Activated T-helper 1 cell treated with anti-CD3 and anti-CD28 coated beads, Interleukin-12 subunit alpha, Interleukin-12 subunit beta, Interleukin-2, Interleukin-4 antibody, amounts not matched to agents 30 ng/mL and 10 ng/mL and 1 ng/mL, durations not matched to agents 14 hours and 24 hours and 36 hours (primary cell): ENCODE measurements around the gene ZNF611. TPM values are rescaled to one million over a fixed set of nuclear protein-coding genes. Genes with fewer than 3 reads are reported as not detected.
"Not testable (repeated sequence)": the region's sequence is repeated elsewhere in the genome, so short reads cannot be mapped to it uniquely, and the experiment has no call there.

Experiments
- DNase-seq: peaks from one replicate; pipeline ENCODE4 v3.0.0; 2021; ENCODE audit warnings: low spot score
- H3K27ac Mint-ChIP-seq: one replicate; pipeline ENCODE4 v1.8.0; 2021; ENCODE audit warnings: mild to moderate bottlenecking, mixed read lengths
- H3K27me3 Mint-ChIP-seq: one replicate; pipeline ENCODE4 v1.8.0; 2022; ENCODE audit warnings: mild to moderate bottlenecking, moderate library complexity, mixed read lengths; ENCODE audit not compliant: insufficient read depth
- H3K36me3 Mint-ChIP-seq: one replicate; pipeline ENCODE4 v1.8.0; 2021; ENCODE audit warnings: low read depth, mixed read lengths
- H3K4me1 Mint-ChIP-seq: one replicate; pipeline ENCODE4 v1.8.0; 2021; ENCODE audit warnings: low read depth, mixed read lengths
- H3K4me3 Mint-ChIP-seq: one replicate; pipeline ENCODE4 v1.8.0; 2021; ENCODE audit warnings: mild to moderate bottlenecking, moderate library complexity, mixed read lengths
- H3K9me3 Mint-ChIP-seq: one replicate; pipeline ENCODE4 v1.8.0; 2021; ENCODE audit warnings: mixed read lengths
- intact Hi-C: fragments of 100-400 bp; cut with micrococcal nuclease; formaldehyde crosslinking; loops from one replicate; pipeline ENCODE4 v1.15.1; 2024
- total RNA-seq: library from RNA; stranded (reverse); gene quantifications from 2 replicates; pipeline ENCODE4 v1.2.3, GENCODE V29; 2022

ZNF611 gene
- 17.0 and 21.0 TPM in 2 replicates for total RNA-seq

DNA sequence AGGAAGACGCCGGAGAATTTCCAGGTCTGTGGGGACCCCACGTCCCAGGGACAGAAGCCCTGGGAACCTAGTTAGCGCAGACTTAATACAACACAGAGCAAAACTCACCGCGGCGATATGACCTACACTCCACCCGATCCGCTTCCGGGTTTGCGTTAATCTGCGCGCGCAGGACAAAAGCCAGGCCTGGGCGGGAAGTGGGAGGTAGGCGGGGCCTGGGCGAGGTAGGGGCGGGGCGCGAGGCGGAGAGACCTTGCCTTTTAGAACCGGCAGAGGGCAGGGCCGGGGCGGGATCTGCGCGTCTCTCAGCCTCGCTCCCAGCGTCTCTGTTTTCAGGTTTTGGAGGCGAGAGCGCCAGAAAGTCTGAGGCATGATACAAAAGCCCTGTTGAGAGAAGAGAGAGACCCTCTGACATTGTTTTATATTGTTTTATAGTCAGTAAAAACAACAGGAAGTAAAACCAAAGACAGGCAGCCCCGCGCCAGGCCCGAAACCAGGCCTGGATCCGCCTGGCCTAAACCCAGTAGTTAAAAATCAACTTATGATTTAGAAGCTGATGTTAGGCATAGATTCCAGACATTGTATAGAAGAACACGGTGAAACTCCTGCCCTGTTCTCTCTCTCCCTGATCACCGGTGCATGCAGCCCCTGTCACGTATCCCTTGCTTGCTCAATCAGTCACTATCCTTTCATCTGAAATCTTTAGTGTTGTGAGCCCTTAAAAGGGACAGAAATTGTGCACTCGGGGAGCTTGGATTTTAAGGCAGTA, at the start of gene ZNF611:
Gene ZNF611 (minus strand): TSS at position 152 of the 769 bp plus-strand sequence. CDS start 19,150 bp downstream, outside the sequence.
- Mint-ChIP-seq H3K27me3 (no peaks in the 10 kb centered on the region), H3K9me3 (peaks cover 11% of the 10 kb centered on the region), H3K36me3 (peaks cover 13% of the 10 kb centered on the region), H3K4me3 (peak within 1 kb of the TSS; percentile 91), H3K4me1 (peaks cover 27% of the 10 kb centered on the region), H3K27ac (peak within 1 kb of the TSS; percentile 92)
- intact Hi-C loops = loop anchor here (1.0 to 5.0 kb wide), 15 partner anchors 45 to 786 kb away; partner anchors contain the start of genes ZNF160, ZNF320, ZNF468 and ZNF600
- peak; percentile 97 for DNase-seq

DNA sequence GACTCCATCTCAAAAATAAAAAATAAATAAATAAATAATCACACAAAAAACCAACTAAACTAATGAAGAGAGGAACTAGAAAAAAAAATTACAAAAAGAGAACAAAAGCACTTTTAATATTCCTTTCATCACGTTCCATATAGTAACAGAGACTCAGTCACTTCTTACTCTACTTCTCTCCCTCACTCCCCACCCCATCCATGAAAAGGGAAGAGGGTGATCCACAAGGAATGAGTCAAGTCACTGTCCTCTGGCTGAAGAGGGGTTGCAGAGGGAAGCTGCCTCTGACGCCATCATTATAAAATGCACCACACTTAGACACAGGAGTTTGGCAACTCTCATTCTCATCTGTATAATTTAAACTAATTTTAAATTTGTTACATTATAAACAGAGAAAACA, 48.0 kb upstream of the ZNF611 start:
- H3K4me1 Mint-ChIP-seq = peaks cover 47% of the 10 kb centered on the region
- intact Hi-C loops, H3K27me3 Mint-ChIP-seq, H3K27ac Mint-ChIP-seq, H3K4me3 Mint-ChIP-seq, DNase-seq: not testable (repeated sequence)
- H3K9me3 Mint-ChIP-seq = peaks cover 40% of the 10 kb centered on the region
- peaks cover 65% of the 10 kb centered on the region for H3K36me3 Mint-ChIP-seq

DNA sequence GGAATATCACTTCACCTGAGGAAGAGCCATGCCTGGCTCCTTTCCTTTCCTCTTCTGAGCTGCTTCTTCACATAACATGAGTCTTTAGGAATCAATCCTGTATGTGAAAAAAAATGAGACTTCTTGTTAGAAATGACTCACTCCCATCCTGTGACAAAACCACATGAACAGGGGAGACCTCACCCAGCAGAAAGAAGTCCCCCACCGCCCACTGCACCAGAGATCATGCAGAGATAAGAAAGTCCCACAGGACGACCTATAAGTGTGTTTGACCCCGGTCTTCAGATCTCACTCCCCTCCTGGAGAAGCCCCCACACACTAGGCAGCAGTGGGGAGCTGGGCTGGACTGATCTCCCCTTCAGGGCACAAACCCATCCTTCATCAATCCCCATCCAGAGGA, 44.0 kb upstream of the ZNF611 start:
- peak overlapping the region; percentile 59 for H3K27ac Mint-ChIP-seq
- H3K4me3 Mint-ChIP-seq = peak overlapping the region; percentile 8

DNA sequence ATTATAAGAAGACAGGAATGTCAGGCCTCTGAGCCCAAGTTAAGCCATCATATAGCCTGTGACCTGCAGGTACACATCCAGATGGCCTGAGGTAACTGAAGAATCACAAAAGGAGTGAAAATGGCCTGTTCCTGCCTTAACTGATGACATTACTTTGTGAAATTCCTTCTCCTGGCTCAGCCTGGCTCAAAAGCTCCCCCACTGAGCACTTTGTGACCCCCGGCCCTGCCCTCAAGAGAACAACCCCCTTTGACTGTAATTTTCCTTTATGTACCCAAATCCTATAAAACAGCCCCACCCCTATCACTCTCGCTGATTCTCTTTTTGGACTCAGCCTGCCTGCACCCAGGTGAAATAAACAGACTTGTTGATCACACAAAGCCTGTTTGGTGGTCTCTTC, 21.6 kb upstream of the ZNF611 start:
- H3K36me3 Mint-ChIP-seq, DNase-seq, intact Hi-C loops, H3K4me3 Mint-ChIP-seq, H3K27me3 Mint-ChIP-seq, H3K27ac Mint-ChIP-seq, H3K4me1 Mint-ChIP-seq: not testable (repeated sequence)
- H3K9me3 Mint-ChIP-seq = peaks cover 60% of the 10 kb centered on the region

More for the DNA sequence above, 44.0 kb upstream of the ZNF611 start:
- Mint-ChIP-seq H3K36me3 (peaks cover 74% of the 10 kb centered on the region), H3K4me1 (peaks cover 23% of the 10 kb centered on the region), H3K27me3 (no peaks in the 10 kb centered on the region), H3K9me3 (peaks cover 49% of the 10 kb centered on the region)
- DNase-seq = peak; percentile 28
- intact Hi-C loops = no loop called here

DNA sequence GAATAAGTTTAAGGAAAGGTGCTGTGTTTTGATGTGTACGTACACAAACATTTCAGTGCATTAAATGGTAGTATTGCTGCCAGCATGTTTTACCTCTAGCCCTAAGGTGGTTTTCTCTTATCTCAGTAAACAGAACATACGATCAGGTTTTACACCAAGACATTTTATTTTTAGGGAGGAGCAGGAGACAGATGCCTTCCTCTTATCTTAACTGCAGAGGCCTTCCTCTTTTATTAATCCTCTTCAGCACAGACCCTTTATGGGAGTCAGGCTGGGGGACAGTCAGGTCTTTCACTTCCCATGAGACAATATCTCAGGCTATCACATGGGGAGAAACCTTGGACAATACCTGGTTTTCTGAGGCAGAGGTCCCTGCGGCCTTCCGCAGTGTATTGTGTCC, 14.9 kb upstream of the ZNF611 start:
- Mint-ChIP-seq H3K4me1 (no peaks in the 10 kb centered on the region), H3K4me3 (no peak overlapping the region), H3K36me3 (no peaks in the 10 kb centered on the region), H3K27ac (no peak overlapping the region), H3K9me3 (peaks cover 35% of the 10 kb centered on the region), H3K27me3 (no peaks in the 10 kb centered on the region)
- intact Hi-C loops = no loop called here
- DNase-seq = no peak

DNA sequence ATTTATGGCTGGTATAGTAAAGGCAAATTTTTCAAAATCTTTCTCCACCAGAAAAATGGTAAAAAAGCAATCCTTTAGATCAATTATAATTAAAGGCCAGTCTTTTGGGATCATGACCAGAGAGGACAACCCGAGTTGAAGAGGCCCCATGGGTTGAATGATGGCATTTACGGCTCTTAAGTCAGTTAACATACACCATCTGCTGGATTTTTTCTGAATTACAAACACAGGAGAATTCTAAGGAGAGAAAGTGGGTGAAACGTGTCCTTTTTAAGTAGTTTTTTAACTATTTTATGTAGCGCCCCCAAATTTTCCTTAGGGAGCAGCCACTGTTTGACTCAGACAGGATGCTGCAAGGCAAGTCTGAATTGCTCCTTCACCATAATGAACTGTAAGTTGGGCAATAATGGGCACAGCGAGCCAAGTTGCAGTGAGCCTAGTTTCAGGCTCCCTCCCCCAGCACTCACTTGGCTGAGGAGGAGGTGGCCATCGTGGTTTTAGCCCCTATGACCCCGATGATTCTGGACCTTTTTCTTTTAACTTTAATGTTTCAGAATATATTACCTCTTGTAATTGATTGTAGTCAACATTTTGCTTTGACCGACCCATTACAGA, 13.6 kb upstream of the ZNF611 start:
- H3K36me3 Mint-ChIP-seq = no peaks in the 10 kb centered on the region
- no peak for DNase-seq
- H3K27ac Mint-ChIP-seq = no peak overlapping the region
- no peaks in the 10 kb centered on the region for H3K27me3 Mint-ChIP-seq
- intact Hi-C loops = loop anchor here (1.0 kb wide), 1 partner anchor 500 kb away; no protein-coding TSS in a partner anchor
- no peak overlapping the region for H3K4me3 Mint-ChIP-seq
- H3K9me3 Mint-ChIP-seq = peaks cover 29% of the 10 kb centered on the region
- no peaks in the 10 kb centered on the region for H3K4me1 Mint-ChIP-seq

DNA sequence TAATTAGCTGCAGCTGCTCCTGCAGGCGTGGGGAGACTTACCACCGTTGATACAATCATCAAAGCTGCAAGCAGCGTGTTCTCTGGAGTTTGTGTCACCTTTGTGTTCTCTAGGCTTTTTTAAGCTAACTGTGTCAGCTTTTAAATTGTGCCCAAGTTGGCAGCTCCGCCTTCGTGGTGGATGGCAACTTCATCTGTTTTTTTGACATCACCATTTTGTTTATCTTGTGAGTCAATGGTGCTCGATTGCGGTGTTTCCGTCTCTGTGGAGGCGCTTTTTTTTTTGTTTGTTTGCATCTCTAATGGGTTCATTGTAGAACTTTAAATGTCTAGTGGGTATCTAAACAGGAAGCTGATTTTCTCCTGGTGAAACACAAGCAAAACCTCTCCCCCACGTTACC, 11.1 kb upstream of the ZNF611 start:
- H3K27ac Mint-ChIP-seq, intact Hi-C loops, H3K36me3 Mint-ChIP-seq, DNase-seq, H3K4me3 Mint-ChIP-seq, H3K27me3 Mint-ChIP-seq: not testable (repeated sequence)
- peaks cover 15% of the 10 kb centered on the region for H3K4me1 Mint-ChIP-seq
- H3K9me3 Mint-ChIP-seq = peaks cover 31% of the 10 kb centered on the region

DNA sequence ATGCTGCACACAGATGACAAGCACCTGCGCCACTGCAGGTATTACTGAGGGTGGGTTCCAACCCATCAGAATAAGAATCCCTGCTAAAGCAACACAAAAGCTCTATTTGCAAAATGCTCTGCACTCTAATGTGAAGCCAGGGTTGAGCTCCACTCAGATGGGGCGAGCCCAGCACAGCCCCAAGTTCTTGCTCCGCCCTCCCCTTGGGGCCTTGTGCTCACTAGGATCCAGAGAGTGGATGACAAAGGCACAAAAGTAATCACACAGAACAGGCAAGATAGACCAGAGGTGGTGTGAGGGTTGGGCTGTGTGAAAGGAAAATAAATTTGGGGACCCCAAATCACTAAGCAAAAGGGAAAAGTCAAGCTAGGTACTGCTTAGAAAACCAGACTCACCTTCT, 8.2 kb upstream of the ZNF611 start:
- no peak overlapping the region for H3K27ac Mint-ChIP-seq
- H3K4me3 Mint-ChIP-seq = no peak overlapping the region
- intact Hi-C loops = no loop called here
- peaks cover 39% of the 10 kb centered on the region for H3K9me3 Mint-ChIP-seq
- peaks cover 15% of the 10 kb centered on the region for H3K4me1 Mint-ChIP-seq
- H3K27me3 Mint-ChIP-seq = no peaks in the 10 kb centered on the region
- DNase-seq = no peak
- H3K36me3 Mint-ChIP-seq = peaks cover 6% of the 10 kb centered on the region

DNA sequence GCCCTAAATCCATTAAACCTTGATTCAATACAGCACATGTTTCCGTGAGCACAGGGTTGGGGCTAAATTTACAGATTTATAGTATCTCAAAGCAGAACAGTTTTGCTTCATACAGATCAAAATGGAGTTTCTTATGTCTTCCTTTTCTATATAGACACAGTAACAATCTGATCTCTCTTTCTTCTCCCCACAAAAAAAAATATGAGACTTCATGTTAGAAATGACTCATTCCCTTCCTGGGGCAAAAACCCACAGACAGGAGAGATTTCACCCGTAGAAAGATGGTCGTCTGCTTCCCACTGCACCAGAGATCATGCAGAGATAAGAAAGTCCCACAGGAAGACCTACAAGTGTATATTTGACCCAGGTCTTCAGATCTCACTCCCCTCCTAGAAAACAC, 7.7 kb upstream of the ZNF611 start:
- intact Hi-C loops = no loop called here
- Mint-ChIP-seq H3K36me3 (peaks cover 6% of the 10 kb centered on the region), H3K27me3 (no peaks in the 10 kb centered on the region), H3K4me1 (peaks cover 15% of the 10 kb centered on the region), H3K9me3 (peaks cover 40% of the 10 kb centered on the region), H3K27ac (peak overlapping the region; percentile 72), H3K4me3 (peak overlapping the region; percentile 5)
- no peak for DNase-seq

DNA sequence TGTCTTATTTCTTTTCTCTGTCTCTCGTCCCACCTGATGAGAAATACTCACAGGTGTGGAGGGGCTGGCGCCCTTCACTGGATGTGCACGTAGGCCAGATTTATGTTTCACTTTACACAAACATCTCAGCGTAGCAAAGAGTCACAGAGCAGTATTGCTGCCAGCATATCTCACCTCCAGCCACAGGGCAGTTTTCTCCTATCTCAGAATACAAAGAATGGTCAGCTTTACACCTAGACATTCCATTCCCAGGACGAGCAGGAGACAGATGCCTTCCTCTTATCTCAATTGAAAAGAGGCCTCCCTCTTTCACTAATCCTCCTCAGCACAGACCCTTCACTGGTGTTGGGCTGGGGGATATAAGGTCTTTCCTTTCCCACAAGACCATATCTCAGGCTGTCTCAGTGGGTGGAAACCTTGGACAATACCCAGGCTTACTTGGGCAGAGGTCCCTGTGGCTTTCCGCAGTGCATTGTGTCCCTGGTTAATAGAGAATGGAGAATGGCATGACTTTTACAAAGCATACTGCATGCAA, 7.2 kb upstream of the ZNF611 start:
- Mint-ChIP-seq H3K27me3 (no peaks in the 10 kb centered on the region), H3K36me3 (peaks cover 6% of the 10 kb centered on the region), H3K4me1 (peaks cover 15% of the 10 kb centered on the region), H3K27ac (no peak overlapping the region), H3K9me3 (peaks cover 45% of the 10 kb centered on the region), H3K4me3 (no peak overlapping the region)
- intact Hi-C loops = no loop called here
- no peak for DNase-seq

DNA sequence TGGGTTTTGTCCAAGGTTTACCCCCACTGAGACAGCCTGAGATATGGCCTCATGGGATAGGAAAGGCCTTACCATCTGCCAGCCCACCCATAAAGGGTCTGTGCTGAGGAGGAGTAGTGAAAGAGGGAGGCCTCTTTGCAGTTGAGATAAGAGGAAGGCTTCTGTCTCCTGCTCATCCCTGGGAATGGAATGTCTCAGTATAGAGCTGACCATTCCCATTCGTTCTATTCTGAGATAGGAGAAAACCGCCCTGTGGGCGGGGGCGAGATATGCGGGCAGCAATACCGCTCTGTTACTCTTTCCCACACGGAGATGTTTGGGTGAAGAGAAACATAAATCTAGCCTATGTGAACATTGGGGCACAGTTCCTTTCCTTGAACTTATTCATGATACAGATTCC, 6.5 kb upstream of the ZNF611 start:
- intact Hi-C loops, H3K27ac Mint-ChIP-seq, H3K36me3 Mint-ChIP-seq, DNase-seq, H3K4me3 Mint-ChIP-seq, H3K27me3 Mint-ChIP-seq: not testable (repeated sequence)
- Mint-ChIP-seq H3K9me3 (peaks cover 46% of the 10 kb centered on the region), H3K4me1 (peaks cover 15% of the 10 kb centered on the region)

DNA sequence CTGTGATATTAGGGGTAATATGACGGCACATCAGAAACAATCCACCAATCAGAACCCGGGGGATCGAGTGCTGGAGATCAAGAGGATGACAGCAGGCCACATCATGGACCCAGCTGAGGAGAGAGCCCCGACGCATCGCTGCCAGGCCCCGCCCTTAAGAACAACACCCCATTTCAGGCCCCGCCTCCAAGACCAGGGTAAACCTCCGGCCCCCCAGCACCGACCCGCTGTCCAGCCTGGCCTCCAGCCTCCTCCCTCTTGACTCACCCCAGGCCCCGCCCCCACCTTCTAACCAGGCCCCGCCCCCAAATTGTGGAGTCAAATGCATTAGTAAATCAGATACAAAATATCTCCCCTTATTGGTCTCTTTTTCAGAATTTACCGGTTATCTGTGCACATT, 4.7 kb upstream of the ZNF611 start:
- Mint-ChIP-seq H3K27ac (no peak overlapping the region), H3K27me3 (no peaks in the 10 kb centered on the region), H3K9me3 (peaks cover 35% of the 10 kb centered on the region), H3K4me3 (no peak overlapping the region), H3K4me1 (peaks cover 28% of the 10 kb centered on the region), H3K36me3 (peaks cover 7% of the 10 kb centered on the region)
- intact Hi-C loops = loop anchor here (5.0 kb wide), 1 partner anchor 458 kb away; no protein-coding TSS in a partner anchor
- no peak for DNase-seq

DNA sequence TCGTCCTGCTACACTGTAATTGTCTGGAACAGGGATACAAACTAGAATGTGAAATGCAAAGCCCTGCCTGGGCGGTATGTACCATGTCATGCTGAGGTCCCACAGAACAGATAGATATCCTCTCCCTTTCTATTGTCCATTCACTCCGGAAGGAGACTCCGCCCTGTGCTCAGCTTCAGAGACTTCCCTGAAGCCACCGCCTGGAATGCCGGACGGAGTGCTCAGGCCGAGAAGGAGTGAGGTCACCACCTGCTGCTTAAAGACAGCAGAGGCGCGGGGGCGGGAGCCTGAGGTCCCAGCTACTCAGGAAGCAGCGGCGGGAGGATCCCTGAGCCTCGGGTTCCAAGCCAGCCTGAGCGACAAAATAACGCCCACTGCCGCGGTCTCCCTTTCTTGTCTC, 890 bp upstream of the ZNF611 start:
- DNase-seq = no peak
- H3K27ac Mint-ChIP-seq = peak overlapping the region; percentile 58
- intact Hi-C loops = loop anchor here (1.0 to 5.0 kb wide), 14 partner anchors 45 to 785 kb away; partner anchors contain the start of genes ZNF160, ZNF320, ZNF468 and ZNF600
- no peaks in the 10 kb centered on the region for H3K27me3 Mint-ChIP-seq
- peak overlapping the region; percentile 91 for H3K4me3 Mint-ChIP-seq
- H3K9me3 Mint-ChIP-seq = peaks cover 18% of the 10 kb centered on the region
- H3K4me1 Mint-ChIP-seq = peaks cover 27% of the 10 kb centered on the region
- peaks cover 15% of the 10 kb centered on the region for H3K36me3 Mint-ChIP-seq
